Right lobe of liver (tissue), 6 donors: ENCODE measurements around the gene MCC. TPM values are rescaled to one million over a fixed set of nuclear protein-coding genes. Genes with fewer than 3 reads are reported as not detected.
A peak's percentile ranks its signal among the peaks of the same experiment; 100 is the strongest.

Source experiments
- ATAC-seq, 4 donors: fragments of 200-7000 bp; cut with Tn5 transposase; one replicate each; pipeline ENCODE4 v1.9.1; 2020; ENCODE audit warnings: mild to moderate bottlenecking in 4 of 4, moderate library complexity in 4 of 4
- DNase-seq, 3 donors: peaks; one replicate each; pipeline ENCODE4 v3.0.0-alpha.2; 2020
- H3K27ac ChIP-seq, 3 donors: fragments of 200-600 bp; one replicate each; pipeline ENCODE4 v1.8.0; 2022
- H3K27me3 ChIP-seq, 2 donors: fragments of 200-600 bp; one replicate each; pipeline ENCODE4 v1.8.0; 2022
- H3K36me3 ChIP-seq, 4 donors: fragments of 200-600 bp; sonication (generic) in 1 of 4; one replicate each; pipeline versions ENCODE4 v1.5.1 to v1.8.0; 2017 to 2022; ENCODE audit warnings: control low read depth in 1 of 4
- H3K4me1 ChIP-seq, 4 donors: fragments of 200-600 bp; sonication (generic) in 1 of 4; one replicate each; pipeline versions ENCODE4 v1.5.1 to v1.8.0; 2017 to 2022; ENCODE audit warnings: control low read depth in 1 of 4
- H3K4me3 ChIP-seq, 3 donors: fragments of 200-600 bp; one replicate each; pipeline ENCODE4 v1.8.0; 2022
- H3K9me3 ChIP-seq, 4 donors: fragments of 200-600 bp; sonication (generic) in 1 of 4; one replicate each; pipeline versions ENCODE4 v1.5.1 to v1.8.0; 2017 to 2022; ENCODE audit warnings: control low read depth in 1 of 4
- POLR2A ChIP-seq: fragments of 450-650 bp; IDR thresholded peaks from one replicate; pipeline ENCODE4 v1.6.1; 2017; ENCODE audit warnings: antibody characterized with exemption, mild to moderate bottlenecking
- WGBS: methylation state at CpG from one replicate; pipeline ENCODE4 v1.1.6; 2018; ENCODE audit warnings: low coverage, low lambda C conversion rate; ENCODE audit not compliant: insufficient coverage; ENCODE audit errors: missing lambda C conversion rate; 5-methylcytosine and 5-hydroxymethylcytosine counted together
- intact Hi-C, 2 donors: fragments of 100-400 bp; cut with DNase I; formaldehyde crosslinking; loops; one replicate each; pipeline versions ENCODE4 v1.11.2 to v1.14.1; 2022
- total RNA-seq, 6 experiments: library from RNA; depleted of rRNA in 2 of 6; stranded (reverse); fragments of >200 nt in 2 of 6; fragmentation: NEBNext Ultra II Directional in 3 of 6; extraction: Animal tissue kit (Norgen Biotek cat#: 25700) in 3 of 6; gene quantifications; one replicate each; pipeline versions ENCODE4 v1.1.0 to v1.2.4, GENCODE V29; 2016 to 2023
- TF ChIP-seq, protein P1 (sequence below), 4 donors: fragments of 200-600 bp in 3 of 4; fragments of 450-650 bp in 1 of 4; IDR thresholded peaks; one replicate each; pipeline versions ENCODE4 v1.5.1 to v1.8.0; 2016 to 2022; ENCODE audit warnings: antibody characterized with exemption in 4 of 4, mild to moderate bottlenecking in 2 of 4
- donor health status: DM: no; HTN: yes; CAD: no.
- donor health status: DM: no; HTN: no; CAD: no.
- donor health status: DM: no; HTN: no; CAD: no.
- donor health status: DM: no; HTN: yes; CAD: no.
- donor health status: DM: no; HTN: yes; CAD: no.

MCC gene
- total RNA-seq, 6 experiments from 2014 or later = 23.1 to 35.2 (median 26.1) TPM

DNA sequence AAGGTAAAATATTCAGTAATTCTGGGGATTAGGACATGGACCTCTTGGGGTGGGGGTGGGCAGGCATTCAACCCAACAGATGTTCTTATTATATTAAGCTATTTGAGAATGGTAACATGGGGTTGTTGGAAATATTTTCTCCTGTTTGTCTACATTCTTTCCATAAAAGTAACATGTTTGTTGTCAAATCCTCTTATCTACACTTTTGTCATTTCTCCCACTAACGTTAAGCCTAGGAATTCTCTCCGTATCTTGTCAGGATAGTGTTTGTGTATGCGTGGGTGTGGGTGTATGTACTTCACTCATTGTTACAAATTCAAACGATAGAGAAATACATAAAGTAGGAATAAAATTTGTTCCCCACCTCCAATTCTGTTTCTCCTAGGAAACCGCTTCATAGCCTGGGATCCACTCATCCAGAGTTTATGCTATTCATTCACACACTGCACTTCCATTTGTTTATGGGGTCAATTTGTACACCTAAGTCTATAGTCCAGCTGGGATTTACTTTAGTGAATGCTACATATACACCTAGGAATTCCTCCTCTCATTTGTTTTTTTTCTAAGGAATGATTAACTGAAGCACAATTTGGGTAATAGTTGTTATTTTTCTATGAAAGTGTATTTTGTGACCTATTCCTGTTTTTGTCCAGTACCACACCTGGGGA lies 294.8 kb downstream of the MCC start:
- Histone ChIP-seq H3K9me3 (no peaks in the 10 kb centered on the region), H3K36me3 (no peaks in the 10 kb centered on the region), H3K4me1 (peaks cover 0 to 50% (median 3%) of the 10 kb centered on the region in 4 donors), H3K27ac (peak overlapping the region in 2 of 3 donors; percentile 18 to 68), H3K27me3 (no peaks in the 10 kb centered on the region), H3K4me3 (no peak overlapping the region)
- 50% methylated on average over 5 of the region's 5 CpGs for WGBS
- DNase-seq (no peak), ATAC-seq (peak in 3 of 4 donors; percentile 16 to 36 (median 21))
- intact Hi-C loops = no loop called here
- TF ChIP-seq, protein P1, sequence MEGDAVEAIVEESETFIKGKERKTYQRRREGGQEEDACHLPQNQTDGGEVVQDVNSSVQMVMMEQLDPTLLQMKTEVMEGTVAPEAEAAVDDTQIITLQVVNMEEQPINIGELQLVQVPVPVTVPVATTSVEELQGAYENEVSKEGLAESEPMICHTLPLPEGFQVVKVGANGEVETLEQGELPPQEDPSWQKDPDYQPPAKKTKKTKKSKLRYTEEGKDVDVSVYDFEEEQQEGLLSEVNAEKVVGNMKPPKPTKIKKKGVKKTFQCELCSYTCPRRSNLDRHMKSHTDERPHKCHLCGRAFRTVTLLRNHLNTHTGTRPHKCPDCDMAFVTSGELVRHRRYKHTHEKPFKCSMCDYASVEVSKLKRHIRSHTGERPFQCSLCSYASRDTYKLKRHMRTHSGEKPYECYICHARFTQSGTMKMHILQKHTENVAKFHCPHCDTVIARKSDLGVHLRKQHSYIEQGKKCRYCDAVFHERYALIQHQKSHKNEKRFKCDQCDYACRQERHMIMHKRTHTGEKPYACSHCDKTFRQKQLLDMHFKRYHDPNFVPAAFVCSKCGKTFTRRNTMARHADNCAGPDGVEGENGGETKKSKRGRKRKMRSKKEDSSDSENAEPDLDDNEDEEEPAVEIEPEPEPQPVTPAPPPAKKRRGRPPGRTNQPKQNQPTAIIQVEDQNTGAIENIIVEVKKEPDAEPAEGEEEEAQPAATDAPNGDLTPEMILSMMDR (IDR thresholded peaks at IDR 0.05) = no peak
- TF ChIP-seq POLR2A = no peak

DNA sequence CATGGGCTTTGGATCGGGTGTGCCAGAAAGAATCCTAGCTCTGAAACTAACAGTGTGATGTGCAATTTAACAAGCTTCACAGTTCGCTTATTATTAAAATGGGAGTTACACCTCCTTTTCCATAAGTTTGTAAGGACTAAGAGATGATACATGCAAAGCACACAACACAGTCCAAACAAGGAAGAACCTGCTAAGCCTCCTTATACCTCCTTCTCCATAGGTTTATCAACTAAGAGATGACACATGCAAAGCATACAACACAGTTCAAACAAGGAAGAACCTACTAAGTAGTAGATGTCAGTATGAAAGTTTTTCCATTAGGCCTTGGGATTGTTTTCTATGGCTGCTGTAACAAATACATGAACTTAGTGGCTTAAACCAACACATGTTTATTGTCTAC lies 295.7 kb downstream of the MCC start:
- no peaks in the 10 kb centered on the region for H3K27me3 ChIP-seq
- 97% methylated on average over 2 of the region's 2 CpGs for WGBS
- intact Hi-C loops = no loop called here

DNA sequence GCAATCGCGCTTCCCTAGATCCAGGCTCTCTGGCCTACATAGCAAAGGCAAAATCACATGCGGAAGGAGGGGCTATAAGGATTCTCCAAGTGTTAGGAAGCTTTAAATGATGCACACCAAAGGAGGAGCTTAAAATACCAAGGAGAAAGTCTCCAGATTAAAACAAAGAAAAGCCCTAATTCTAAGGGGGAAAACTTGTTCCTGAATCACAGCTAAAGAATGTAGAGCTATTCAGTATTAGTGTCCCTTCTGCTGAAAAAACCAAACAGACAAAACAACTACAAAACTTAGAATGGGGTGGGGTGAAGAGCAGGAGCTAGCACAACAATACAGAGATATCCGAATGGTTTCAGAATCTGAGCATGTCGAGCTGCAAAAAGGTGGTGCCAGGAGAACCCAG lies 297.9 kb downstream of the MCC start:
- no peaks in the 10 kb centered on the region for H3K9me3 ChIP-seq
- no peak overlapping the region for H3K4me3 ChIP-seq
- ATAC-seq (no peak), DNase-seq (no peak)
- 82% methylated on average over 5 of the region's 5 CpGs for WGBS
- no peaks in the 10 kb centered on the region for H3K36me3 ChIP-seq
- TF ChIP-seq POLR2A = no peak
- TF ChIP-seq, protein P1 (IDR thresholded peaks at IDR 0.05) = no peak
- no peak overlapping the region for H3K27ac ChIP-seq
- intact Hi-C loops = no loop called here
- peaks cover 0 to 45% (median 3%) of the 10 kb centered on the region in 4 donors for H3K4me1 ChIP-seq
- H3K27me3 ChIP-seq = no peaks in the 10 kb centered on the region

More for the DNA sequence above, 295.7 kb downstream of the MCC start:
- Histone ChIP-seq H3K27ac (no peak overlapping the region), H3K9me3 (no peaks in the 10 kb centered on the region), H3K4me1 (peaks cover 0 to 50% (median 3%) of the 10 kb centered on the region in 4 donors), H3K36me3 (no peaks in the 10 kb centered on the region), H3K4me3 (no peak overlapping the region)
- no peak for DNase-seq
- no peak for ATAC-seq
- TF ChIP-seq, protein P1 (IDR thresholded peaks at IDR 0.05) = no peak
- no peak for TF ChIP-seq POLR2A

DNA sequence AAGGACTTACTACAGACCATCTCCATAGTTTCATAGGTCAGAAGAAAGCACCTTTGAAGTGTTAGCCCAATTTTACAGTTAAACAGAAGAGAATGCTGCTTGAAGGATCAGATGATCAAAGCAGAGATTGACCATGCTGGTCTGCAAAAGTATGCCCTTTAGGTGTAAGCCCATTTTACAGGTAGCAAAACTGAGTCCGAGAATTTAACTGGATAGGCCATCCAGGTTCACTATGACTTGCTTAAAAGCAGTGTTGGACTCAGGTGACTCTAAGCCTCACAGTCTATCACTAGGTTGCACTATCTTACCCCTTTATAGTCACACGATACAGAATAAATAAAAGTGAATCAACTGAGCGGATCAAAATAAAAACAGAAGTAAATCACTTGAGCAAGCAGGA lies 299.0 kb downstream of the MCC start:
- intact Hi-C loops = no loop called here
- Histone ChIP-seq H3K27me3 (no peaks in the 10 kb centered on the region), H3K36me3 (no peaks in the 10 kb centered on the region), H3K27ac (no peak overlapping the region), H3K9me3 (no peaks in the 10 kb centered on the region), H3K4me1 (peaks cover 0 to 39% (median 3%) of the 10 kb centered on the region in 4 donors), H3K4me3 (no peak overlapping the region)
- TF ChIP-seq, protein P1 (IDR thresholded peaks at IDR 0.05) = no peak
- TF ChIP-seq POLR2A = no peak
- no peak for DNase-seq
- 61% methylated on average over 2 of the region's 3 CpGs for WGBS
- ATAC-seq = peak in 2 of 4 donors; percentile 14 to 15
